Lower lobe of right lung (tissue), 2 donors: Measurements from ENCODE around the gene PTPRN2. TPM values are rescaled to one million over a fixed set of nuclear protein-coding genes. Genes with fewer than 3 reads are reported as not detected.

Source experiments
- ATAC-seq, 2 donors: fragments of 200-7000 bp; cut with Tn5 transposase; one replicate each; pipeline ENCODE4 v1.9.1; 2020 to 2022; ENCODE audit warnings: mild to moderate bottlenecking in 2 of 2, moderate library complexity in 2 of 2
- DNase-seq: peaks from one replicate; pipeline ENCODE4 v3.0.0-alpha.2; 2020
- H3K27ac ChIP-seq: fragments of 200-600 bp; one replicate; pipeline ENCODE4 v1.8.0; 2022
- H3K27me3 ChIP-seq: fragments of 200-600 bp; one replicate; pipeline ENCODE4 v1.8.0; 2022; ENCODE audit warnings: low read depth
- H3K36me3 ChIP-seq: fragments of 200-600 bp; one replicate; pipeline ENCODE4 v1.8.0; 2022; ENCODE audit warnings: mild to moderate bottlenecking
- H3K4me1 ChIP-seq: fragments of 200-600 bp; one replicate; pipeline ENCODE4 v1.8.0; 2022
- H3K4me3 ChIP-seq: fragments of 200-600 bp; one replicate; pipeline ENCODE4 v1.8.0; 2022; ENCODE audit warnings: mild to moderate bottlenecking
- H3K9me3 ChIP-seq: fragments of 200-600 bp; one replicate; pipeline ENCODE4 v1.8.0; 2022
- CTCF ChIP-seq: fragments of 200-600 bp; IDR thresholded peaks from one replicate; pipeline ENCODE4 v1.8.0; 2022; ENCODE audit warnings: antibody characterized with exemption, mild to moderate bottlenecking
- intact Hi-C: fragments of 100-400 bp; cut with DNase I; formaldehyde crosslinking; loops from one replicate; pipeline ENCODE4 v1.11.0; 2022
- total RNA-seq: library from RNA; stranded (reverse); fragmentation: NEBNext Ultra II Directional; extraction: Animal tissue kit (Norgen Biotek cat#: 25700); gene quantifications from one replicate; pipeline ENCODE4 v1.2.1, GENCODE V29; 2021
- donor health status: DM: no; HTN: yes; CAD: no; lungs with severe emphysema.

The PTPRN2 gene
- total RNA-seq, 1 donor from 2014 or later, result 6.8 TPM

DNA sequence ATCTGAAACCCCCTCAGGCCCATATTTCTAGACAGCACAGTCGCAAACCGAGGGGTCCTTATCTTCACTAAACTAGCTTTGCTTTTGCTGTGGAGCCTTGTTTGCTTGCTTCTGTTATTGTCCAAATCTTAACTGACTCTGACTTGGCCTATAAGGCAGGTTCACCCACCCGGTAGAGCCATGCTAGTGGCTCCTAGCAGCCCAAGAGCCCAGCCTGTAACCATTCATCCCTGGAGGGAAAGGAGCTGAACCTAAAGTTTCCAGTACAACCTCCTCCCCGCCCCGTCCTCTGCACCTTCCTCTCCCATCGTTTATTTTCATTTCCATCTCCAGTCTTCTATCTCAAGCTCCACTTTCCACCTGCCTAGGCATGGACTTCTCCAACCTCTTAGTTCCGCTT, 345.7 kb downstream of the PTPRN2 start:
- intact Hi-C loops, result no loop called here
- DNase-seq, result no peak
- no peak overlapping the region for H3K4me3 ChIP-seq
- no peaks in the 10 kb centered on the region for H3K9me3 ChIP-seq
- no peaks in the 10 kb centered on the region for H3K4me1 ChIP-seq
- no peaks in the 10 kb centered on the region for H3K27me3 ChIP-seq
- TF ChIP-seq CTCF, result no peak
- ATAC-seq, result no peak
- no peaks in the 10 kb centered on the region for H3K36me3 ChIP-seq
- no peak overlapping the region for H3K27ac ChIP-seq

DNA sequence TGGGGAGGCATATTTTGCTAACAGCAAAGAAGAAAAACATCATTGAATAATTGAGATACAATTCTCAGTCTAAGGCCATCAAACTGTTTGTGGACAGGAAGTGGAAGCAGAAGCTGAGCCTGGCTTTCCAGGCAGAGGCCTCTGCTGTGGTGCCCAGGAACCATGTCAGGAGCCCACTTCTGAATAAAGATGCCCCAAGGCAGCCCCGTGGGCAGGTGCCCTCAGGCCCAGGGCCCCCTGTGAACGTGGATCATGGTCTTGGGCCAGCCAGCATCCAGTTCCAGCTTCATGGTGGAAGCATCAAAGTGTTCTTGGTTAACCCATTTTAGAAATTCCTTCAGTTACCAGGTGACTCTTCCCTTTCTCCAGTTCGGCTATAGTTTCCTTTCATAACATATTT, 346.8 kb downstream of the PTPRN2 start:
- Histone ChIP-seq H3K27me3 (no peaks in the 10 kb centered on the region), H3K27ac (no peak overlapping the region), H3K4me1 (no peaks in the 10 kb centered on the region), H3K9me3 (no peaks in the 10 kb centered on the region), H3K36me3 (no peaks in the 10 kb centered on the region), H3K4me3 (no peak overlapping the region)
- DNase-seq (no peak), ATAC-seq (no peak)
- TF ChIP-seq CTCF, result no peak
- intact Hi-C loops, result no loop called here

DNA sequence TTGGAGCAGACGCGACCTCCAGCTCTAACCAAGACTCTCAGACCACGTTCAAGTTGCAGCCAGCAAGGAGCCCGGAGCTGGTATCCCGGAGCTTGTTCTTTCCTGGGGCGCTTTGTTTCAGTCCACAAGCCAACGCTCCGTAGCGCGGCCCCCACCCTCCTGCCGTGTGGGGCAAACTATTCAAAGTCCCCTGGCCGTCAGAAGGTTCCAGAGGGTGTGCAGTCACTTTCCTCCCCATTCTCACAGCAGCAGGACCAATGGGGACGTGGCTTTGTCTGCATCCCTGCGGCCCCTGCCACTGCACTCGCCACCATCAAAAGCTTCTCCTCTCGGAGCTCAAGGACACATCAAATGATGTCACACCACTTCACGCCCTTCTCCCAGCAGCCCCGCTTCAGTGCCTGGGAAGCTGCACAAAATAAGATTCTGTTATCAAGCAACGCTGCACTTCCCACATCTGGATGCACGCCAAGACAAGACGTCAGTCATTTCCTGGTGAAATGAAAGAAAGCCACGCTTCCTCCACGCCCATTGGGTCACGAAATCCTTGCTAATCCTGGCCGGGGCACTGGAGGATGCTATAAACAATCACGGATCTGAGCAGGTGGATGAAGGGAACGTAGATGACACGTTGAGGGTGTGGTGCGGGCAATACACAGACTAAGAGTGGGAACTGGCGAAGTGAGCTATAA, 348.2 kb downstream of the PTPRN2 start:
- intact Hi-C loops, result no loop called here
- Histone ChIP-seq H3K27me3 (no peaks in the 10 kb centered on the region), H3K36me3 (no peaks in the 10 kb centered on the region), H3K4me1 (no peaks in the 10 kb centered on the region), H3K9me3 (no peaks in the 10 kb centered on the region), H3K4me3 (no peak overlapping the region), H3K27ac (no peak overlapping the region)
- TF ChIP-seq CTCF, result no peak
- DNase-seq (no peak), ATAC-seq (peak in 1 of 2 donors; percentile 12)

DNA sequence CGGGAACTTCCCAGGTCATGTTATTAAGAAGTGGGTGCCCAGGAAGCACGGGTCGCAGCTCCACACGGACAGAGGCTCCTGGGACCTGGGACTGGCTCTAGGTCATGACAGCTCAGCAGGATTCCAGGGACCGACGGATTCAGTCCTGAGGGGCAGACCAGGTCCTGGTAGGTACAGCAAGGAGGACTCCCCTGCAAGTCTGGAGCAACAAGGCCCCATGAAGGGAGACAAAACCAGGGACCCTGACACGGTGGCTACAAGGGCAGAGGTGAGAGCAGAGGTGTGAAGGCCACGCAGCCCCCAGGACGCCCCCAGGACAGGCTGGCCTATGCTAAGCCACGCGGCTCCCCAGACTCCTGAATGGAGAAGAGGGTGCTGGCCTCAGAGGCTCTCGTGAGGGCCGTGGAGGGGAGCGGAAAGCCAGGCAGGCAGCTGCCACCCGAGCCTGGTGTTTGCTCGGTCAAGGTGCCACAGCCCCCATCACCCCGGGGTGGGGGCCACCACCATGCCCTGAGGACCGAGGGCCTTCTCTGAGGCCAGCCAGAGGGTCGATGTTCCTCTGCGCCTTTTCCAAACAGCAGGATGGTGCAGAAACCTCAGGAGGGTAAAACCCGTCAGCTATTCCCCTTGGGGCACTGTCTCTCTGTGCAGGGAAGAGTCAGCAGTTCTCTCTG, 348.9 kb downstream of the PTPRN2 start:
- H3K9me3 ChIP-seq, result no peaks in the 10 kb centered on the region
- DNase-seq (no peak), ATAC-seq (peak in 1 of 2 donors; percentile 17)
- H3K36me3 ChIP-seq, result no peaks in the 10 kb centered on the region
- no peak overlapping the region for H3K4me3 ChIP-seq
- H3K4me1 ChIP-seq, result no peaks in the 10 kb centered on the region
- no peak for TF ChIP-seq CTCF
- intact Hi-C loops, result no loop called here
- no peak overlapping the region for H3K27ac ChIP-seq
- H3K27me3 ChIP-seq, result no peaks in the 10 kb centered on the region

- intact Hi-C loops, result no loop called here
- no peak for ATAC-seq
- Histone ChIP-seq H3K27ac (no peak overlapping the region), H3K36me3 (no peaks in the 10 kb centered on the region), H3K4me3 (no peak overlapping the region), H3K27me3 (no peaks in the 10 kb centered on the region), H3K9me3 (no peaks in the 10 kb centered on the region), H3K4me1 (no peaks in the 10 kb centered on the region)
- no peak for TF ChIP-seq CTCF
- DNase-seq, result no peak
Measured at GRCh38 chr7:158237672-158238335, 349.8 kb downstream of the PTPRN2 start.
